PC-9 (cell line): ENCODE results near the gene GSTP1. TPM values are rescaled to one million over a fixed set of nuclear protein-coding genes. Genes with fewer than 3 reads are reported as not detected.
"Not testable (repeated sequence)": the region's sequence is repeated elsewhere in the genome, so short reads cannot be mapped to it uniquely, and the experiment has no call there.

Source experiments
- BruUV-seq: library from RNA; stranded (reverse); fragments of 400-500 nt; replicated peaks from 2 replicates; lab custom pipeline; 2021; lab: Mats Ljungman, UMichigan
- CTCF ChIA-PET: fragments of 300-600 bp; sonication (Branson Sonifier 250); formaldehyde crosslinking; loops from one replicate; lab custom pipeline; 2022; ENCODE audit warnings: antibody characterized with exemption; lab: Charles Lee
- POLR2A ChIA-PET: fragments of 300-600 bp; sonication (Branson Sonifier 250); formaldehyde crosslinking; loops from one replicate; lab custom pipeline; 2022; ENCODE audit warnings: antibody characterized with exemption; ENCODE audit not compliant: unreplicated experiment; lab: Charles Lee
- DNase-seq, 2 experiments: peaks; one replicate each; pipeline versions ENCODE4 v3.0.0 to v3.0.0-alpha.2; 2015 to 2022; ENCODE audit warnings: mixed read lengths in 1 of 2
- H2AFZ ChIP-seq: fragments of 200-600 bp; sonication (generic); 2 replicates; pipeline ENCODE4 v1.8.1; 2017; ENCODE audit warnings: antibody characterized with exemption
- H3F3A ChIP-seq: fragments of 200-600 bp; sonication (generic); 2 replicates; pipeline ENCODE4 v1.8.1; 2017; ENCODE audit warnings: antibody characterized with exemption, mild to moderate bottlenecking, low read depth; ENCODE audit not compliant: insufficient read depth
- H3K27ac ChIP-seq: fragments of 200-600 bp; sonication (generic); 2 replicates; pipeline ENCODE4 v1.6.1; 2016; ENCODE audit warnings: mixed run types
- H3K27me3 ChIP-seq: fragments of 200-600 bp; sonication (generic); 2 replicates; pipeline ENCODE4 v1.6.1; 2016; ENCODE audit warnings: low read depth, mixed run types; ENCODE audit not compliant: insufficient read depth
- H3K36me3 ChIP-seq: fragments of 200-600 bp; sonication (generic); 2 replicates; pipeline ENCODE4 v1.6.1; 2016; ENCODE audit warnings: low read depth, mixed run types
- H3K4me1 ChIP-seq: fragments of 200-600 bp; sonication (generic); replicated peaks from 2 replicates; pipeline ENCODE4 v1.6.1; 2016; ENCODE audit warnings: mixed run types; ENCODE audit not compliant: insufficient read depth
- H3K4me2 ChIP-seq: fragments of 200-600 bp; sonication (generic); 2 replicates; pipeline ENCODE4 v1.6.1; 2017; ENCODE audit warnings: mixed run types
- H3K4me3 ChIP-seq: fragments of 200-600 bp; sonication (generic); 2 replicates; pipeline ENCODE4 v1.6.1; 2016; ENCODE audit warnings: mixed run types
- H3K79me2 ChIP-seq: fragments of 200-600 bp; sonication (generic); 2 replicates; pipeline ENCODE4 v1.6.1; 2017; ENCODE audit warnings: low read depth, mixed run types
- H3K9me2 ChIP-seq: fragments of 200-600 bp; sonication (generic); 2 replicates; pipeline ENCODE4 v1.8.1; 2017; ENCODE audit warnings: mild to moderate bottlenecking; ENCODE audit not compliant: insufficient read depth
- H3K9me3 ChIP-seq: fragments of 200-600 bp; sonication (generic); 2 replicates; pipeline ENCODE4 v1.8.1; 2016; ENCODE audit warnings: low read depth; ENCODE audit not compliant: insufficient read depth
- H4K20me1 ChIP-seq: fragments of 200-600 bp; sonication (generic); 2 replicates; pipeline ENCODE4 v1.8.1; 2017; ENCODE audit not compliant: insufficient read depth
- EZH2 ChIP-seq: fragments of 200-600 bp; sonication (generic); IDR thresholded peaks from 2 replicates; pipeline ENCODE4 v1.8.0; 2017; ENCODE audit warnings: antibody characterized with exemption, low read depth
- intact Hi-C: fragments of 100-400 bp; cut with micrococcal nuclease; formaldehyde crosslinking; loops from one replicate; pipeline ENCODE4 v1.10.0; 2022; ENCODE audit not compliant: unreplicated experiment
- total RNA-seq: library from RNA; stranded (reverse); gene quantifications from 2 replicates; pipeline ENCODE4 v1.2.3, GENCODE V29; 2021
- TF ChIP-seq, protein P1 (sequence below): fragments of 200-600 bp; sonication (generic); conservative IDR thresholded peaks from 2 replicates; pipeline ENCODE4 v1.6.1; 2017; ENCODE audit warnings: mixed run types, antibody characterized with exemption, mild to moderate bottlenecking, moderate library complexity

The GSTP1 gene
- total RNA-seq, 1 experiment from 2014 or later = 2,063 TPM

DNA sequence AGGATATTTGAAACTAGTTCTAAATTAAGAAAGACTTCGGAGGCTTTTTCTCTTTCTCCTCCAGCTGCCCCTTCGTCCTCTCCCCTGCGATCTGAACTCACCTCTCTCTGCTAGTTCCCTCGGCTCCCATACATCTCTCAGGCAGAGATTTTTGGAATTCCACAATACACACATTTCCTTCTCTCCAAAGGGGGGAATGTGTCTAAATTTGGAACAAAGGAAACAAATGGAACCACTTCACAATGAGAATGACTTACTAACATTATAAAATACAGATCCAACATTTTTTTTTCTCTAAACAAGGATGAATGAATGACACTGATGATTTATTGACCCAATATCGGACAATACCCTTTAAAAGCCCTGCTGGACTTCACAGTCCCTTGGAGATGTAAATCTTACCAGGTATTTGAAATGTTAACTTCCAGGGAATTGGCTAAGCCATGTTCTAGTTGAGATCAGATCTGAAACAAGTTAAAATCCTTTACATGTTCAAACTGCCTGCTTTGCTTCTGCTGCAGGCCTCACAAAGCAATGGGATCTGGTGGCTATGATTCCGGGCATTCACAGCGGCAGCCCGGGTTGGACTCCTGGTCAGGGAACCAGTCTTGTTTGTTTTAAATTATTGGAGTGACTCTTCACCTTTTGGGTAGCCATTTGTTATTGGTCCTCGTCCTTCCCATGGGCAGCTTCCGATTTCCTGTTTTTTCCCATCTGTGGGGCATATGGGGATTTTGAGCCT lies 20.5 kb upstream of the GSTP1 start:
- peak overlapping the region; percentile 52 for H3K27ac ChIP-seq
- CTCF ChIA-PET = interaction anchor here (0.6 kb wide), 1 partner anchor 446 kb away, joined by 4 read pairs; no protein-coding TSS in a partner anchor
- peak overlapping the region; percentile 64 for H3K4me2 ChIP-seq
- no peaks in the 10 kb centered on the region for H3K36me3 ChIP-seq
- H2AFZ ChIP-seq = peak overlapping the region; percentile 63
- DNase-seq = no peak
- TSS peak; percentile 79 for BruUV-seq
- intact Hi-C loops = no loop called here
- H3F3A ChIP-seq = peaks cover 5% of the 10 kb centered on the region; the same call in 1 of the 2 replicates
- H3K9me3 ChIP-seq = no peaks in the 10 kb centered on the region
- POLR2A ChIA-PET = no interaction called here
- H3K27me3 ChIP-seq = no peaks in the 10 kb centered on the region
- H3K4me3 ChIP-seq = no peak overlapping the region
- peaks cover 29% of the 10 kb centered on the region for H3K4me1 ChIP-seq
- TF ChIP-seq, protein P1, sequence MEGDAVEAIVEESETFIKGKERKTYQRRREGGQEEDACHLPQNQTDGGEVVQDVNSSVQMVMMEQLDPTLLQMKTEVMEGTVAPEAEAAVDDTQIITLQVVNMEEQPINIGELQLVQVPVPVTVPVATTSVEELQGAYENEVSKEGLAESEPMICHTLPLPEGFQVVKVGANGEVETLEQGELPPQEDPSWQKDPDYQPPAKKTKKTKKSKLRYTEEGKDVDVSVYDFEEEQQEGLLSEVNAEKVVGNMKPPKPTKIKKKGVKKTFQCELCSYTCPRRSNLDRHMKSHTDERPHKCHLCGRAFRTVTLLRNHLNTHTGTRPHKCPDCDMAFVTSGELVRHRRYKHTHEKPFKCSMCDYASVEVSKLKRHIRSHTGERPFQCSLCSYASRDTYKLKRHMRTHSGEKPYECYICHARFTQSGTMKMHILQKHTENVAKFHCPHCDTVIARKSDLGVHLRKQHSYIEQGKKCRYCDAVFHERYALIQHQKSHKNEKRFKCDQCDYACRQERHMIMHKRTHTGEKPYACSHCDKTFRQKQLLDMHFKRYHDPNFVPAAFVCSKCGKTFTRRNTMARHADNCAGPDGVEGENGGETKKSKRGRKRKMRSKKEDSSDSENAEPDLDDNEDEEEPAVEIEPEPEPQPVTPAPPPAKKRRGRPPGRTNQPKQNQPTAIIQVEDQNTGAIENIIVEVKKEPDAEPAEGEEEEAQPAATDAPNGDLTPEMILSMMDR = no peak
- TF ChIP-seq EZH2 = no peak
- H3K79me2 ChIP-seq = no peaks in the 10 kb centered on the region
- H3K9me2 ChIP-seq = no peaks in the 10 kb centered on the region
- H4K20me1 ChIP-seq = no peaks in the 10 kb centered on the region

- intact Hi-C loops, H3F3A ChIP-seq, H3K9me2 ChIP-seq, H3K9me3 ChIP-seq, H3K79me2 ChIP-seq, BruUV-seq, H3K27me3 ChIP-seq, H4K20me1 ChIP-seq, H3K36me3 ChIP-seq, POLR2A ChIA-PET: not testable (repeated sequence)
- CTCF ChIA-PET = interaction anchor here (0.5 kb wide), 1 partner anchor 193 kb away, joined by 7 read pairs; no protein-coding TSS in a partner anchor
- H3K4me1 ChIP-seq = peaks cover 29% of the 10 kb centered on the region
- peak overlapping the region; percentile 63 for H2AFZ ChIP-seq
- H3K4me3 ChIP-seq = peak overlapping the region; percentile 22; the same call in 1 of the 2 replicates
- DNase-seq = peak; percentile 80 to 86
- H3K27ac ChIP-seq = peak overlapping the region; percentile 52
- peak overlapping the region; percentile 64 for H3K4me2 ChIP-seq
Measured at GRCh38 chr11:67563705-67564114, 19.9 kb upstream of the GSTP1 start.

DNA sequence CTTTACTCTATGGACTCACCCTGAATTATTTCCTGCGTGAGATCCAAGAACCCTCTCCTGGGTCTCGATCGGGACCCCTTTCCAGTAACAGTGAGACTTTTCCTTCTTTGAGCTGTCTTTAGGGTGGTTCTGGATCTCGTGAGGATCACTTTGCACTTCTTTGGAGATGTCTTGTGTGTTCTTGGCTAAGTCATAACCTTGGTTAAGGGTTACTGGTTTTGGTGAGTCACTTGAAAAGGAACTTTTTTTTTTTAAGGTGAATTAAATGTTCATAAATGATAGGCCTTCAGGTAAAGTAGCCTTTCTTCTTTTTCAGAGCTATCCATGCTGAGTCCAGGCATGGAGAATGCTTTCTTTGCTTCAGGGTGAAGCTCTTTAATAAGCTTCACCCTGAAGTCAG lies 19.4 kb upstream of the GSTP1 start:
- intact Hi-C loops = no loop called here
- POLR2A ChIA-PET = no interaction called here
- peak overlapping the region; percentile 64 for H3K4me2 ChIP-seq
- H3K9me2 ChIP-seq = no peaks in the 10 kb centered on the region
- H3K4me3 ChIP-seq = peak overlapping the region; percentile 22; the same call in 1 of the 2 replicates
- no peak overlapping the region for H2AFZ ChIP-seq
- TSS peak; percentile 89 for BruUV-seq
- no peaks in the 10 kb centered on the region for H4K20me1 ChIP-seq
- no peaks in the 10 kb centered on the region for H3K79me2 ChIP-seq
- peaks cover 5% of the 10 kb centered on the region; the same call in 1 of the 2 replicates for H3F3A ChIP-seq
- TF ChIP-seq, protein P1 = no peak
- TF ChIP-seq EZH2 = no peak
- H3K27ac ChIP-seq = peak overlapping the region; percentile 52
- CTCF ChIA-PET = interaction anchor here (0.5 kb wide), 1 partner anchor 194 kb away, joined by 7 read pairs; no protein-coding TSS in a partner anchor
- H3K36me3 ChIP-seq = no peaks in the 10 kb centered on the region
- H3K9me3 ChIP-seq = no peaks in the 10 kb centered on the region
- no peaks in the 10 kb centered on the region for H3K27me3 ChIP-seq
- peak in 1 of 2 experiments; percentile 64 for DNase-seq
- peaks cover 29% of the 10 kb centered on the region for H3K4me1 ChIP-seq
